Calu3 (cell line): ENCODE measurements around the gene PCDHGA8. TPM values are rescaled to one million over a fixed set of nuclear protein-coding genes. Genes with fewer than 3 reads are reported as not detected.

ENCODE experiments used
- BruUV-seq: library from RNA; stranded (reverse); fragments of 400-500 nt; replicated peaks from 2 replicates; lab custom pipeline; 2021; lab: Mats Ljungman, UMichigan
- CTCF ChIA-PET: fragments of 300-600 bp; sonication (Branson Sonifier 250); formaldehyde crosslinking; loops from one replicate; lab custom pipeline; 2022; ENCODE audit warnings: antibody characterized with exemption; lab: Charles Lee
- DNase-seq: peaks from one replicate; pipeline ENCODE4 v3.0.0; 2022
- H3K27ac Mint-ChIP-seq: one replicate; pipeline ENCODE4 v1.8.0; 2022; ENCODE audit warnings: mixed read lengths; ENCODE audit not compliant: unreplicated experiment
- H3K27me3 Mint-ChIP-seq: one replicate; pipeline ENCODE4 v1.8.0; 2022; ENCODE audit warnings: mixed read lengths; ENCODE audit not compliant: unreplicated experiment
- H3K36me3 Mint-ChIP-seq: one replicate; pipeline ENCODE4 v1.8.0; 2022; ENCODE audit warnings: mild to moderate bottlenecking, moderate library complexity, mixed read lengths; ENCODE audit not compliant: insufficient read depth, unreplicated experiment
- H3K4me1 Mint-ChIP-seq: one replicate; pipeline ENCODE4 v1.8.0; 2022; ENCODE audit warnings: mild to moderate bottlenecking, low read depth, mixed read lengths; ENCODE audit not compliant: unreplicated experiment
- H3K4me3 Mint-ChIP-seq: one replicate; pipeline ENCODE4 v1.8.0; 2022; ENCODE audit warnings: mild to moderate bottlenecking, low read depth, moderate library complexity, mixed read lengths; ENCODE audit not compliant: unreplicated experiment
- H3K9me3 Mint-ChIP-seq: one replicate; pipeline ENCODE4 v1.8.0; 2022; ENCODE audit warnings: low read depth, mixed read lengths; ENCODE audit not compliant: unreplicated experiment
- CTCF ChIP-seq: fragments of 200-600 bp; IDR thresholded peaks from one replicate; pipeline ENCODE4 v1.8.0; 2022; ENCODE audit warnings: antibody characterized with exemption; ENCODE audit not compliant: unreplicated experiment
- intact Hi-C: fragments of 100-400 bp; cut with micrococcal nuclease; formaldehyde crosslinking; loops from one replicate; pipeline ENCODE4 v1.10.0; 2022; ENCODE audit not compliant: unreplicated experiment
- total RNA-seq: library from RNA; stranded (reverse); gene quantifications from 2 replicates; pipeline ENCODE4 v1.2.3, GENCODE V29; 2022

The PCDHGA8 gene
- total RNA-seq, 1 experiment from 2014 or later, result 1.1 TPM

GRCh38 chr5:141441571-141442170, 49.2 kb downstream of the PCDHGA8 start:
- no TSS peak for BruUV-seq
- no peak for DNase-seq
- TF ChIP-seq CTCF, result no peak
- Mint-ChIP-seq H3K4me3 (no peak overlapping the region), H3K4me1 (no peaks in the 10 kb centered on the region), H3K36me3 (no peaks in the 10 kb centered on the region), H3K9me3 (peaks cover 9% of the 10 kb centered on the region), H3K27me3 (no peaks in the 10 kb centered on the region), H3K27ac (no peak overlapping the region)
- intact Hi-C loops, result no loop called here
- CTCF ChIA-PET, result no interaction called here

Other genes starting within 250 kb of the PCDHGA8 start
- gene PCDHB6, start 242.6 kb upstream of the PCDHGA8 start, total RNA-seq, result not detected in 2 replicates
- gene PCDHB7, start 220.0 kb upstream of the PCDHGA8 start, total RNA-seq, result 0.26 and 0.37 TPM in 2 replicates
- gene PCDHB8, start 214.8 kb upstream of the PCDHGA8 start, total RNA-seq, result 0.21 and 0.61 TPM in 2 replicates
- 0.35 and 0.66 TPM in 2 replicates for gene PCDHB16, start 210.2 kb upstream of the PCDHGA8 start, total RNA-seq
- gene PCDHB9, start 205.5 kb upstream of the PCDHGA8 start, total RNA-seq, result 2.4 and 3.5 TPM in 2 replicates
- gene PCDHB10, start 200.3 kb upstream of the PCDHGA8 start, total RNA-seq, result 1.0 and 1.2 TPM in 2 replicates
- 0.83 and 0.85 TPM in 2 replicates for gene PCDHB11, start 193.0 kb upstream of the PCDHGA8 start, total RNA-seq
- 1.3 and 1.6 TPM in 2 replicates for gene PCDHB12, start 183.9 kb upstream of the PCDHGA8 start, total RNA-seq
- gene PCDHB13, start 178.7 kb upstream of the PCDHGA8 start, total RNA-seq, result 0.86 and 1.1 TPM in 2 replicates
- 5.7 and 6.3 TPM in 2 replicates for gene PCDHB14, start 169.3 kb upstream of the PCDHGA8 start, total RNA-seq
- 1.1 and 1.4 TPM in 2 replicates for gene PCDHB15, start 147.2 kb upstream of the PCDHGA8 start, total RNA-seq
- gene SLC25A2, start 88.6 kb upstream of the PCDHGA8 start, total RNA-seq, result 0.26 and 0.27 TPM in 2 replicates
- gene TAF7, start 71.8 kb upstream of the PCDHGA8 start, total RNA-seq, result 73.2 and 79.6 TPM in 2 replicates
- 0.29 TPM in 1 of 2 replicates, not detected in the other for gene PCDHGA1, start 62.1 kb upstream of the PCDHGA8 start, total RNA-seq
- not detected in 2 replicates for gene PCDHGA2, start 53.9 kb upstream of the PCDHGA8 start, total RNA-seq
- gene PCDHGA3, start 48.8 kb upstream of the PCDHGA8 start, total RNA-seq, result not detected in 2 replicates
- gene PCDHGB1, start 42.5 kb upstream of the PCDHGA8 start, total RNA-seq, result 0.19 and 0.20 TPM in 2 replicates
- 0.07 TPM in 2 replicates for gene PCDHGA4, start 37.6 kb upstream of the PCDHGA8 start, total RNA-seq
- gene PCDHGB2, start 32.6 kb upstream of the PCDHGA8 start, total RNA-seq, result 0.34 and 0.38 TPM in 2 replicates
- 0.10 and 0.12 TPM in 2 replicates for gene PCDHGA5, start 28.5 kb upstream of the PCDHGA8 start, total RNA-seq
- 1.2 and 1.6 TPM in 2 replicates for gene PCDHGB3, start 22.4 kb upstream of the PCDHGA8 start, total RNA-seq
- gene PCDHGA6, start 18.7 kb upstream of the PCDHGA8 start, total RNA-seq, result 0.71 and 0.80 TPM in 2 replicates
- gene PCDHGA7, start 9.9 kb upstream of the PCDHGA8 start, total RNA-seq, result 0.73 and 0.90 TPM in 2 replicates
- 7.0 and 8.2 TPM in 2 replicates for gene PCDHGB4, start 4.9 kb upstream of the PCDHGA8 start, total RNA-seq
- 9.1 and 12.4 TPM in 2 replicates for gene PCDHGB5, start 5.3 kb downstream of the PCDHGA8 start, total RNA-seq
- gene PCDHGA9, start 10.1 kb downstream of the PCDHGA8 start, total RNA-seq, result 16.0 and 18.1 TPM in 2 replicates
- 9.6 and 13.4 TPM in 2 replicates for gene PCDHGB6, start 15.4 kb downstream of the PCDHGA8 start, total RNA-seq
- gene PCDHGA10, start 20.4 kb downstream of the PCDHGA8 start, total RNA-seq, result 2.6 and 3.7 TPM in 2 replicates
- 9.8 and 13.6 TPM in 2 replicates for gene PCDHGB7, start 25.0 kb downstream of the PCDHGA8 start, total RNA-seq
- gene PCDHGA11, start 28.4 kb downstream of the PCDHGA8 start, total RNA-seq, result 2.3 and 2.8 TPM in 2 replicates
- 2.1 and 2.9 TPM in 2 replicates for gene PCDHGA12, start 37.9 kb downstream of the PCDHGA8 start, total RNA-seq
- 49.4 and 73.0 TPM in 2 replicates for gene PCDHGC3, start 83.3 kb downstream of the PCDHGA8 start, total RNA-seq
- 1.2 and 2.2 TPM in 2 replicates for gene PCDHGC4, start 92.4 kb downstream of the PCDHGA8 start, total RNA-seq
- gene PCDHGC5, start 96.4 kb downstream of the PCDHGA8 start, total RNA-seq, result 1.5 and 2.1 TPM in 2 replicates
- gene DIAPH1, start 226.4 kb downstream of the PCDHGA8 start, total RNA-seq, result 176 and 219 TPM in 2 replicates
- 96.3 and 102 TPM in 2 replicates for gene HDAC3, start 244.2 kb downstream of the PCDHGA8 start, total RNA-seq
- 12.5 and 12.6 TPM in 2 replicates for gene RELL2, start 244.4 kb downstream of the PCDHGA8 start, total RNA-seq